ENCODE measurements around the gene SYPL2. TPM values are rescaled to one million over a fixed set of nuclear protein-coding genes. Genes with fewer than 3 reads are reported as not detected.

The SYPL2 gene
- polyA plus RNA-seq, 4 donors = 5.6 to 14.0 (median 11.2) TPM

GRCh38 chr1:109490029-109490933 is 23.9 kb downstream of the SYPL2 start:
- no peak for DNase-seq (ENCODE audit: low read depth in 4 of 4, low spot score in 2 of 4)

DNA sequence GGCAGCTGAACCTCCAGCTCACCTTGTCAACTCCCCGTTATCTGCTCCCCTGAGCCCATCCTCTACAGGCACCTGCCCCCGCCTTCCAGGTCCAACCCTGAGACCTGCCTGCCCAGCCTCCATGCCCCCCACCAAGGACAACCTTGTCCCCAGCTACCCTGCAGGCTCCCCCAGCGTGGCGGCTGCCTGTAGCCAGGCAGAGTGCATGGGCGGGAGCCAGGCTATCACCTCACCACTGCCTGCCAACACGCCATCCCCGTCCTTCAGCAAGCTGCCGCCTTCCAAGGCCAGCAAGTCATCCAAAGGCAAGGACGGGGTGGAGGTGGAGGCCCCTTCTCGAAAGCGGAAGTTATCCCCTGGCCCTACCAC is 24.6 kb downstream of the SYPL2 start:
- no peak for DNase-seq (ENCODE audit: low read depth in 4 of 4, low spot score in 2 of 4)

- no peak for DNase-seq (ENCODE audit: low read depth in 4 of 4, low spot score in 2 of 4)
These were observed 25.0 kb downstream of the SYPL2 start for GRCh38 chr1:109491372-109491771.

DNA sequence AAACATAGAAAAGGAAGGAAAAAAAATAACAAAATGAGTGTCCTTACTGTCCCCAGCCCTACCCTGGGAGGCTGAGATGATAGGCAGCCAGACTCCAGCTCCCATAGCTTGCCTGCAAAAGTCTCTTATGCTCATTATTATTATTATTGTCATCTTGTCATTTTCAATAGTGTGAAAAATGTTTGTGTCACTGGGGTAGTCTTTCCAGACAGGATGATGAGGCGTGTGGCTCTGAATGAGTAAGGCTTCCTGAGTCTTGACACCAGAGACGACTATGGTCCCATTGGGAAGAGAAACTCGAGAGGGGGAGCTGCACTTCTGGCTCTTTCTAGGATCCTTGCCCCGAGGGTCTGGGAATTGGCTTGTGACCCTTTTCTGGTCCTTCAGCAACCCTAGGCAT is 26.4 kb downstream of the SYPL2 start:
- DNase-seq (ENCODE audit: low read depth in 4 of 4, low spot score in 2 of 4) = no peak

DNA sequence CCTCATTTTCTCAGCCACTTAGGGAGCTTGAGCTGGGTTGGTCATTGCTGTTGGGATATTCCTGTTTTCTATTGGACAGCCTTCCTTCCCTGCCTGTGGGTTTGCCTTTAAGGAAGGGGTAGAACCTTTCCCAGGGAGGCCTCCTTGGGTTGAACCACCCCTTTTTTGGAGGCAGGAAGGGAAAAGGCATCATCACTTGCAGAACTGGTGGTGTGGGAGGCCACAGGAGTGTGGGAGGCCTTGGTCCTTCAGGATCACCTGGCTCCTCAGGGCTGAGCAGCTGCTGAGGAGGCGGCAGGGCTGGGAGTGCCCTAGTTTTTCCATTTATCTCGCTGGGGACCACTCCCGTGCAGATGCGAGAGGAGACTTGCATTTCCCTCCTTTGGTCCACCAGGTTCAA is 26.9 kb downstream of the SYPL2 start:
- DNase-seq (ENCODE audit: low read depth in 4 of 4, low spot score in 2 of 4) = no peak

- DNase-seq (ENCODE audit: low read depth in 4 of 4, low spot score in 2 of 4) = peak; percentile 73 to 79 (median 75)
These were observed 27.6 kb downstream of the SYPL2 start, which contains the start of gene CYB561D1 for GRCh38 chr1:109493805-109494539. CYB561D1 (plus strand) TSS chr1:109494094; CDS start chr1:109494140, 46 bp downstream.

DNA sequence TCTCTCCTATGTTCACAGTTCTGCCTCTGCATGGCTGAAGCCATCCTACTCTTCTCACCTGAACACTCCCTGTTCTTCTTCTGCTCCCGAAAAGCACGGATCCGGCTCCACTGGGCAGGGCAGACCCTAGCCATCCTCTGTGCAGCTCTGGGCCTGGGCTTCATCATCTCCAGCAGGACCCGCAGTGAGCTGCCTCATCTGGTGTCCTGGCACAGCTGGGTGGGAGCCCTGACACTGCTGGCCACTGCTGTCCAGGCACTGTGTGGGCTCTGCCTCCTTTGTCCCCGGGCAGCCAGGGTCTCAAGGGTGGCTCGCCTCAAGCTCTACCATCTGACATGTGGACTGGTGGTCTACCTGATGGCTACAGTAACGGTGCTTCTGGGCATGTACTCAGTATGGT is 29.4 kb downstream of the SYPL2 start:
- no peak for DNase-seq (ENCODE audit: low read depth in 4 of 4, low spot score in 2 of 4)

DNA sequence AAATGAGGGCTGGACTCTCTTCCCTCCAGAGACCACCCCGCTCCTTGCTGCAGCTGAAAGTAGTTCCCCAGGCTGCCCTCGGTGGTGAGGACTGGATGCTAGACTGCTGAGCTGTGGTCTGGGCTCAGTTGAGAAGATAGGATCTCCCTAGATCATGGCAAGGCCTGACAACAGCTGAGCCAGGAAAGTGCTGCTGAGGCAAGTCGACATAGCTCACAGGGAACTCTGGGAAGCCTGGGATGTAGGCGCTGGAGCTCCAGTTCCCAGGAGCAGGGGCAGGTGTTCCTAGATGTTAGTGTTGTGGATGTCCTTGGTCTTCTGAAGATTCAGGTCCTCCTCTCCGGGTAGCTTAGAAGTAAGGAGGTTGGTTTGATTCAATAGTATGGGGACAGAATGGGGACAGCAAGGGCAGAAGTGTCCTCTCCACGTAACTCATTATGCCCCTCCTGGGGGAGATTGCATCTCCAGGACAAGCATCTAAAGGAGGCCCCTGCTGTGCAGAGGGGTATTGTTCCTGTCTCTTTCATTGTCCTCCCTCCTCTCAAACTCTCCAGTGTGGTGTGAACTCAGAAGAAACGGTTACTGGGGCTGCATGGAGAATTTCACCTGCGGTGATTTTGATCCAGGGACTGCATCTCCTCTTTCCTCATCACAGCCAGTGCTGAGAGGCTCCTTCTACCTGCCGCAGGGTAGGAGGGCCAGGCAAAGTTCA is 31.3 kb downstream of the SYPL2 start:
- no peak for DNase-seq (ENCODE audit: low read depth in 4 of 4, low spot score in 2 of 4)

DNA sequence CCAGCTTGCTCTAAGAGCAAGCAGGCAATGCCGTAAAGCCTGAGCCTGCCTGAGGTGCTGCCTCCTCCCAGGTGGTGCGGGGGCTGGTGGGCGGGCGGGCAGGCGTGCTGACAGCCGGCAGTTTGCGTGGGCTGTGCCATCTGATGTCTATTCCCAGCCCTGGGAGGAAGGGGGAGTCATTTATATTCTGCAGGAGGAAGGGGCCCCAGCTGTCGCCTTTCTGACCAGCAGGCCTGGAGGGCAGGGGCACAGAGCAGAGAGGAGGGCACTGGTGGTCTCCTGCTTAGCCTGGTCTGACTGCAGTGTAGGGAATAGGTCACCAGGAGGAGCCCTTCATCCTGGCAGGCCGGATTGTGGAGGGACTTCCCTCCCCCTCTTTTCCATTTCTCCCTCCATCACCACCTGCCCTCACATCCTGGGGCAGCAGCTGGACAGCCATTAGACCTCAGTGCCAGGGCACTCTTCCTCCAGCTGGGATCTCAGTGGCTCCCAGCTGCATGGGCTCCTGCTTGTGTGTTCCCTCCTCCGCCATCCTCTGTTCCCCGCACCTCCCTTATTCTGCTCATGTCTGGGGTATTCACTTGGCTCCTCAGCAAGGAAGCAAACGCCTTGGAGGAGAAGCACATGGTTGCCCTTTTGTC is 31.9 kb downstream of the SYPL2 start:
- peak in 2 of 4 donors; percentile 66 for DNase-seq (ENCODE audit: low read depth in 4 of 4, low spot score in 2 of 4)

DNA sequence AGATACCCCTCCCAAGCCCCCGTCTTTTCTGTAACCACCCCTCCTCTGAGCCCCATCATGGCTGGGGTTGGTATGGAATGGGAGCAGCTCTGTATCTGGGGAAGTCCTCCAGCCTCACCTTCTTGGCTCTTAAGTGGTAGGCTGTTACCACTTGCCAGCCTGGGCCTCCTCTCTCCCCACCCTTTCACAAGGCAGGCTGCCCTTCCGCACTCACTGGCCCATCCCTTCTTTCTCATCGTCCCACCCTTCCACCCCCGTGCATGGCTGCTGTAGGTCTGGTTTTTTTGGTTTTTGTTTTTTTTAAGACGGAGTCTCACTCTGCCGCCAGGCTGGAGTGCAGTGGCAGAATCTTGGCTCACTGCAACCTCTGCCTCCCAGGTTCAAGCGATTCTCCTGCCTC is 32.7 kb downstream of the SYPL2 start:
- no peak for DNase-seq (ENCODE audit: low read depth in 4 of 4, low spot score in 2 of 4)

DNA sequence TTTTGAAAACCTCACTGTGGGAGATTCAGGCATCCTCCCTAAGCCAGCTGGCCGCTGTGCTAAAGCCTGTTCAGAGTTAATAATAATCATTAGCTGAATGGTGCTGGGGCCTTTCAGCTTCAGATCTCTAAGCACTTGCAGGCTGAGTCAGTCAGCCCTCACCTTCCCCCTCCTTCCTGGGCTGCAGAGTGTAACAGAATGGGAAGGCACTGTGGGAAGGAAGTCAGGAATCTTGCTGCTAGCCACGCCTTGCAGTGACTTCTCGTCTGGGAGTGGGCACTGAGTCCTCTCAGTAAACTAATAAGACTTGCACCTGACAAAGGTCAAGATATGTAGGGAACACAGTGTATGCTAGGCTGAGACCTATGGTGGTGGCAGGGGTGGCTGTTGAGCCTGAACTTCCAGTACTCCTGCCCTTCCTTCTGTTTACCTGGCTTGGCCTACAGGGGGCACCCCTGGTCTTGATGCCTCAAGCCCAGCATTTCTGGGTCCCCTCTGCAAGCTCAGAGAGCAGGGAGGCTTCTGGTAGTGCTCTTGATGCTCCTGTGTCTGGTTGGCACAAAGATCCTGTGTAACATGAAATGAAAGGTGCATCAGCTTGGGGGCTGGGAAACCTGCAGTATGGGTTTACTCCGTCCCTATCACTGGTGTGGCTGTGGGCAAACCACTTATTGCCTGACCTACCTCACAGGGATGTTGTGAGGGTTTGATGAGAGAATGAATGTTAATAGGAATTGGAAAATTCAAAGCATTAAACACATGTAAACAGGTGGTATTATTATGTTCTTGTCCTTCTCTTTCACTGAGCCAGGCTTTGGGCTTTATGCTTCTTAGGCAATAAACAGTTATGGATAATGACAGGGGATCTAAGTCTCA is 33.6 kb downstream of the SYPL2 start:
- DNase-seq (ENCODE audit: low read depth in 4 of 4, low spot score in 2 of 4) = no peak

DNA sequence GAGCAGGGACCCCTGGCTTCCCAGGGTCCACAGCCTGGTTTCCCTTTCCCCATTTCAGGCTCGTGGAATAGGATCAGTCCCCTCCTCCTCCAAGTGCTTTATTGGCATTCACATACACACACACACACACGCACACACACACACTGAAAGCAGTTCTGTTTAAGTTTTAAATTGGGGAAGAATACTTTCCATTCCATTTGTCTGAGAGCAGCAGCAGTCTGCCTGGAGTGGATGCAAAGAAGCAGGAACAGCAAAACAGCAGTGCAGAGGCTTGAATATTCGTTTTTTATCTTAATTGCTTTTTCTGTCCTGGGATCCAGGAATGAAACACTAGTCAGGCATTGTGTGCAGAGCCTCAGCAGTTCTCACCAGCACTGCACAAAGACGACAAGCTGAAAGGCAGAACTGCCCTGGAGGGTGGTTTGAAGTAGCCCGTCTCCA is 34.6 kb downstream of the SYPL2 start:
- no peak for DNase-seq (ENCODE audit: low read depth in 4 of 4, low spot score in 2 of 4)

DNA sequence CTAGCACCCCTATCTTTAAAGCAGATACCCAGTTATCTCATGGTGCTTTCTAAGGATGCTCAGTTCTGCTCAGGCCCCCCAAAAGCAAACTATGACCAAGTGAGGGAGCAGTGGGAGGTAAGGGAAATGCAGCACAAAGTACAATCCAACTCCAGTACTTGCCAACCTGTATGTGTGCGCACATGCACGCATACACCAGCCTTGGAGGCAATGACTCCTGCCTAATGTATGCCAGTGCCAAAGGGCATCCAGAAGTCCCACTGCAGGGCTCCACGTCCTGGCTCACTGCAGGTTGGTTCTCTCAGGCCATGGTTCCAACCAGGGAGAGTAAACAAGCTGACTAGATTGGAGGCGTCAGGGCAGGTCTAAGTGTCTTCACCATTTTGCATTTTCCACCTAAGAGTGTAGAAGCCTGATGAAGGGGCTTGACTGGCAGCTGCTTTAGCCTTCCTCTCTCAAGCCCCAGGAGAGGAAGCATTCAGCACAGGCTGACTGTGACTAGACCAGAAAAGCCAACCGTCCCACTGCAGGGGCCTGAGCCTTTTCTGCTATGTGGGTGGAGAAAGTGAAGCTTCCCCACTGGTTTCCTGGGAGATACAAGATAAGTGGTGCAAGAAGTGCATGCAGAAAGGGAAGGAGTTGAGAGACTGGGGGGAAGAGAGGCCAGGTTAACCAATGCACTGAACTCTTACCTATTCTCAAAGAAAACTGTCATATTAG is 35.5 kb downstream of the SYPL2 start:
- no peak for DNase-seq (ENCODE audit: low read depth in 4 of 4, low spot score in 2 of 4)

GRCh38 chr1:109502364-109502851 is 36.1 kb downstream of the SYPL2 start:
- no peak for DNase-seq (ENCODE audit: low read depth in 4 of 4, low spot score in 2 of 4)

GRCh38 chr1:109503935-109504334 is 37.6 kb downstream of the SYPL2 start:
- DNase-seq (ENCODE audit: low read depth in 4 of 4, low spot score in 2 of 4) = no peak

DNA sequence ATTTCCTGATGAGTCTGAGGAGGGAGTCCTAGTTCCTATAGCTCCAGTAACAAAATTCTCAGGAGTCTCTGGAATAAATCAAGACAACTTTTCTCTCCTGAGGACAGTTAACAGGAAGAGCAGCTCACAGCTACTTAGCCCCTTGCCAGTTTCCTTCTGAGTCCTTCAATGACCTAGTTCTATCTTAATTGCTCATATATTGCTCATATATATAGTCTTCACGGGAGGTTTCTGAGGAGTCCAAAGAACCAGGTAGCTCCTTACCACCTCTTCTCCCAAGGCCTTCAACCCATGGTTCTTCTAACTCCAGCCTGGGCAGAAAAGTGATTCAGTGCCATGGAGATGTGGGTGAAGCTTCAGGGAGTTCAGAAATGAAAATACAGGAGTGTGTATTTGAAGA is 38.6 kb downstream of the SYPL2 start:
- DNase-seq (ENCODE audit: low read depth in 4 of 4, low spot score in 2 of 4) = no peak

GRCh38 chr1:109508001-109508872 is 41.9 kb downstream of the SYPL2 start:
- DNase-seq (ENCODE audit: low read depth in 4 of 4, low spot score in 2 of 4) = no peak

DNA sequence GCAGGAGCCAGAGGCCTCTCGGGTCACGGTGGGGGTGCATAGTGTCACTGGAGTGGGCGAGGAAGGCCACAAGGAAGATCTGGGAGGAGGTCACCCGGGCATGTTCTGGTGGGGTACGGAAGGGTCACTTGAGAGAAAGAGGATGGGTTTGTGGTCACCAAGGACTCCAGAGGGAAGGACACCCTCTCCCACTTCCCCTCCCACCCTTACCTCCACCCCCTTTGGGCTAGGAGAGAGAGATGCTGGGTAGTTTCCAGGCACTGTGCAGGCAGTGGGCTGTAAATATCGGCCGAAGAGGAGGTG is 42.5 kb downstream of the SYPL2 start:
- DNase-seq (ENCODE audit: low read depth in 4 of 4, low spot score in 2 of 4) = no peak

Data from left renal cortex interstitium (tissue), 4 donors.